ENCODE results near the gene KIFAP3.

The KIFAP3 gene

GRCh38 chr1:169915150-169915549 is 159.3 kb downstream of the KIFAP3 start:
- no peak overlapping the region for H3K27ac ChIP-seq
- TF ChIP-seq CTCF (IDR thresholded peaks at IDR 0.05): no peak
- TF ChIP-seq ZFX (IDR thresholded peaks at IDR 0.05; ENCODE audit: borderline replicate concordance): no peak

GRCh38 chr1:169914531-169914930 is 160.0 kb downstream of the KIFAP3 start:
- no peak for TF ChIP-seq CTCF (IDR thresholded peaks at IDR 0.05)
- no peak for TF ChIP-seq ZFX (IDR thresholded peaks at IDR 0.05; ENCODE audit: borderline replicate concordance)
- no peak overlapping the region for H3K27ac ChIP-seq

- no peak overlapping the region for H3K27ac ChIP-seq
- TF ChIP-seq CTCF (IDR thresholded peaks at IDR 0.05) (no peak), ZFX (IDR thresholded peaks at IDR 0.05; ENCODE audit: borderline replicate concordance) (no peak)
Observed at GRCh38 chr1:169909499-169909898, 165.0 kb downstream of the KIFAP3 start.

- no peak overlapping the region for H3K27ac ChIP-seq
- TF ChIP-seq CTCF (IDR thresholded peaks at IDR 0.05) (no peak), ZFX (IDR thresholded peaks at IDR 0.05; ENCODE audit: borderline replicate concordance) (no peak)
Observed at GRCh38 chr1:169906938-169907337, 167.6 kb downstream of the KIFAP3 start.

GRCh38 chr1:169904834-169905233 is 169.7 kb downstream of the KIFAP3 start:
- H3K27ac ChIP-seq: no peak overlapping the region
- TF ChIP-seq CTCF (IDR thresholded peaks at IDR 0.05) (no peak), ZFX (IDR thresholded peaks at IDR 0.05; ENCODE audit: borderline replicate concordance) (no peak)

GRCh38 chr1:169902751-169903150 is 171.7 kb downstream of the KIFAP3 start:
- no peak overlapping the region for H3K27ac ChIP-seq
- TF ChIP-seq ZFX (IDR thresholded peaks at IDR 0.05; ENCODE audit: borderline replicate concordance) (no peak), CTCF (IDR thresholded peaks at IDR 0.05) (no peak)

GRCh38 chr1:169901115-169901514 is 173.4 kb downstream of the KIFAP3 start:
- H3K27ac ChIP-seq: no peak overlapping the region
- TF ChIP-seq CTCF (IDR thresholded peaks at IDR 0.05): no peak
- no peak for TF ChIP-seq ZFX (IDR thresholded peaks at IDR 0.05; ENCODE audit: borderline replicate concordance)
